Testis (tissue), 2 donors: ENCODE measurements around the gene CPVL.

Source experiments
- CTCF ChIP-seq, 3 experiments: fragments of 450-650 bp in 2 of 3; fragments of 200-600 bp in 1 of 3; sonication (generic) in 1 of 3; IDR thresholded peaks; one replicate each; pipeline ENCODE4 v1.5.1; 2016 to 2019; ENCODE audit warnings: antibody characterized with exemption in 3 of 3, mild to moderate bottlenecking in 2 of 3, moderate library complexity in 1 of 3
- POLR2A ChIP-seq: fragments of 450-650 bp; IDR thresholded peaks from one replicate; pipeline ENCODE4 v1.6.1; 2017; ENCODE audit warnings: antibody characterized with exemption, mild to moderate bottlenecking, moderate library complexity

GRCh38 chr7:28981161-28981465 is 165.2 kb downstream of the CPVL start:
- TF ChIP-seq CTCF (IDR thresholded peaks at IDR 0.05), result no peak
- no peak for TF ChIP-seq POLR2A
